ENCODE data around the gene PTPRD. TPM values are rescaled to one million over a fixed set of nuclear protein-coding genes. Genes with fewer than 3 reads are reported as not detected.

The PTPRD gene
- total and polyA plus RNA-seq, 9 of the 15 experiments (the other 6 are each of a cell fraction or from before 2014, with no cell fraction given), result 0.11 TPM; not detected in 8

- POLR2A ChIA-PET, result no interaction called here
- Histone ChIP-seq H2AFZ (ENCODE audit: low read depth, low read length) (no peak overlapping the region), H3K4me1 (replicated peaks in 1 of 2; ENCODE audit: control insufficient read depth in 2 of 2, insufficient read depth in 2 of 2, low read length in 2 of 2) (no peaks in the 10 kb centered on the region), H3K79me2 (ENCODE audit: control insufficient read depth, insufficient read depth, low read length) (no peaks in the 10 kb centered on the region), H3K36me3 (ENCODE audit: control insufficient read depth, insufficient read depth, low read length) (no peaks in the 10 kb centered on the region), H3K27me3 (ENCODE audit: control insufficient read depth in 2 of 2, insufficient read depth in 2 of 2, low read length in 2 of 2) (no peaks in the 10 kb centered on the region), H3K9ac (ENCODE audit: insufficient read depth in 1 of 2, low read depth in 2 of 2, low read length in 2 of 2) (no peak overlapping the region), H3K4me3 (no peak overlapping the region), H3K9me3 (replicated peaks; ENCODE audit: control insufficient read depth, insufficient read depth, low read depth, low read length) (no peaks in the 10 kb centered on the region), H3K4me2 (ENCODE audit: insufficient read depth, low read length) (no peak overlapping the region), H3K9me1 (ENCODE audit: control insufficient read depth, insufficient read depth, low read length) (no peaks in the 10 kb centered on the region), H3K27ac (ENCODE audit: extremely low read depth, low read depth, low read length) (no peak overlapping the region), H4K20me1 (replicated peaks; ENCODE audit: control insufficient read depth, insufficient read depth, low read length) (no peaks in the 10 kb centered on the region)
- in situ Hi-C loops (cut with MboI) (no loop called here), intact Hi-C loops (cut with micrococcal nuclease) (no loop called here)
- BruUV-seq (replicated peaks), result no TSS peak
- 0% methylated on average over 2 of the region's 2 CpGs for WGBS (ENCODE audit: insufficient coverage, low coverage, missing lambda C conversion rate)
- no peak for ATAC-seq
- TF ChIP-seq ZKSCAN3 (CRISPR knock-in tag; IDR thresholded peaks at IDR 0.05) (no peak), HDGF (IDR thresholded peaks at IDR 0.05) (no peak), ZBTB17 (CRISPR knock-in tag; IDR thresholded peaks at IDR 0.05) (no peak), ZNF263 (CRISPR knock-in tag; IDR thresholded peaks at IDR 0.05; ENCODE audit: borderline replicate concordance) (no peak), CHCHD3 (CRISPR knock-in tag; IDR thresholded peaks at IDR 0.05) (no peak), ZZZ3 (IDR thresholded peaks at IDR 0.05) (no peak), ZNF77 (CRISPR knock-in tag; IDR thresholded peaks at IDR 0.05) (no peak), MAX (CRISPR knock-in tag; IDR thresholded peaks at IDR 0.05) (no peak), DACH1 (IDR thresholded peaks at IDR 0.05; ENCODE audit: partially characterized antibody) (no peak), CBX5 (IDR thresholded peaks at IDR 0.05; ENCODE audit: borderline replicate concordance, low read depth) (no peak), HMGXB4 (CRISPR knock-in tag; IDR thresholded peaks at IDR 0.05) (no peak)
- CTCF ChIA-PET (ENCODE audit: low intra/inter-chr PET ratio), result no interaction called here
- no peak for FAIRE-seq
- no peak for DNase-seq (ENCODE audit: extremely low read depth in 1 of 4, low spot score in 3 of 4)
Measured at GRCh38 chr9:8876303-8876702, 1736.5 kb downstream of the PTPRD start.
